Activated CD8-positive, alpha-beta memory T cell treated with anti-CD3 and anti-CD28 coated beads for 24 hours (primary cell): ENCODE results near the gene ZNFX1.

Experiments
- DNase-seq: peaks from one replicate; pipeline ENCODE4 v3.0.0-alpha.2; 2020

Gene ZNFX1

DNA sequence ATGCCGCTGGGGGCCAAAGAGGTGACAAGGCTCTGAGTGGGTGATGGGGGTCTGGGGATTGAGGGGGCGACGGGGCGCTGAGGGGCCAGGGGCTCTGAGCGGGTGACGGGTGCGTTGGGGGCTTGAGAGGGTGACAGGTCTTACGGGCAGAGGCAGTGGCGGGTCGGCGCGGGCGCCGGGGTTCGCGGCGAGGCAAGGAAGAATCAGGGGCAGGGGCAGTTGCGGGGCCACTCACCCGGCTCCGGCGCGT lies 146 bp downstream of the ZNFX1 start:
- no peak for DNase-seq

DNA sequence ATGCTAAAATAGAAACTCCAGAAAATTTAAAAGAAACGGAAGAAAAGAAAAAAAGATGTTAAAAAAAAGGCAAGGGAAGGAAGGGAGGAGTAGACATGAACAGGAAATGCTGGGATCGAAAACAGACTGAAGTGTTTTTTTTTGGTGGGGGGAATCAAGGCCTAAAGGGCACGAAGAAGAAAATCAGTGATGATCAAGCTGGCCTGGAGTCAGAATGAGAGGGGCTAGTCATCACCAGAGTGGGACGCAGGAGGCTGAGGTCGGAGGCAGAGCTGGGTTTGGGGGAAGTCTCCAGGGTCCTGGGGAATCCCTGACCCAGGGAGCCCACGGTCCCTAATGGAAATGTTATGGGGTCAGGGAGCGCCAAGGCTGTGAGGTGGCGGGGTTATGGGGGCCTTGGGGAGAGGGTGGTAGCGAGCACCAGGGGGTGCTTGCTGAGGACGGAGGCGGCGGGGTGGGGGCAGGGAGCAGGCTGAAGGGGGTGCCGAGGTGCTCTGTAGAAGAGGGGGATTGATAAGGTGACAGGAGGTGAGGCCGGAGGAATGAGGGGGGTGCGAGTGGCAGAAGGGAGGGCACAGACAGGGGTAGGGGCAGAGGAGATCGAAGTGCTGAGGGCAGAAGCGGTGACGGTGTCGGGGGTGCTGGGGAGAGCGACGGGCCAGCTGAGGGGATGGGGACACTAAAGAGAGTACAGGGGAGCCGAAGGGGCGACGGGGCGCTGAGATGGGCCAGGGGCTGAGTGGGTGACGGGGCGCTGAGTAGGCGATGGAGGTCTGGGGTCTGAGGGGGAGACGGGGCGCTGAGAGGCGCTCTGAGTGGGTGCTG lies 684 bp downstream of the ZNFX1 start:
- peak; percentile 78 for DNase-seq

DNA sequence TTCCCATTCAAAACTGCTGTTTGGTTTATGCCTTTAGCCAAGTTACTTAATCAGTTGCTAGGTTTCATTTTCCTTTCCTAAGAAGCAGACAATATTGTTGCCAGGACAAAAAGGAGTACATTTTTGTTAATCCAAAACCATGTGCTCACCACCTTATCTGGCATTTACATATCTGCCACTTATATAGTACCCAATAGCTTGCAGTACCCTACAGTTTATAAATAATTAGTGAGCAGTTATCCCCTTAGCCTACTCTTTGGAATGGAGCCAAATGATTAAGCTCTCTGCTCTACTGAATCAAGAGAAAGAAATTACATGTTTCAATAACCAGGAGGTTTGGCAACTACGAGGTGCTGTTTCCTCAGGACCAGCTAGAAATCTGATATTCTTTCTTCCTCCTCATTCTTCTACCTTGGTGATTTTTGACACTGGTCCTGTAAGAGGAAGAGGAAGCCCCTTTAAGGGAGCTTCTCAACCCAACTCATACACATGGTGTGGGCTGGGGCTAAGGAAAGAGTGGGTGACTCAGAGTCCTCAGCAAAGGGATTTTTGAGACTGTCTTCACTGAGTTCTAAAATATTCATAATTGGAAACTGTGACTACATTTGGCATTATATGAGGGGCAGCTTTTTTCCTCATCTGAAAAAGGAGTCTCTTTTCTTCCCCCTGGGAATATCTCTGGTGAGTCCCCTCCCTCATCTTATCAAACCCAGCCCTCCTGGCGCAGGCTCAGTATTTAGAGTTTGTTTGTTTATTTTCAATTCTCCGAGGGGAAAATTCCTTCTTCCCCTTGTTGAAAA lies 1.5 kb downstream of the ZNFX1 start:
- DNase-seq, result no peak

DNA sequence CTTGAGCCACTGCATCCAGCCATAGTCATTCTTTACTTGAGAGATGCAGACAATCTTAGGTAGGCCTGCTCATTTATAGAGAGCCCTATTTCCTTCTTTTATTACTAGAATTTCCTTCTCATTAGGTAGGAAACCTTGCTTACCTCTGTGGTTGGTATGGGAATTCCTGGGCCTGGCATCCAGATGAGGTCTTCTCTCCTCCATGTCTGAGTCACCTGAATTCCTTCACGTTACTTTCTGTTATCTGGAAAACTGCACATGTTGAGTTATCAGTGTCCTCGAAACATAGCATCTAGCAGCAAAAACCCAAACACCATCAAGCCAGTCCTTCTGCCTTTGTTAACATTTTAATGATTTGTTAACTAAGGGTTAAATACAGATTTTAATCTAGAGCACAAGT lies 2.2 kb downstream of the ZNFX1 start:
- no peak for DNase-seq

DNA sequence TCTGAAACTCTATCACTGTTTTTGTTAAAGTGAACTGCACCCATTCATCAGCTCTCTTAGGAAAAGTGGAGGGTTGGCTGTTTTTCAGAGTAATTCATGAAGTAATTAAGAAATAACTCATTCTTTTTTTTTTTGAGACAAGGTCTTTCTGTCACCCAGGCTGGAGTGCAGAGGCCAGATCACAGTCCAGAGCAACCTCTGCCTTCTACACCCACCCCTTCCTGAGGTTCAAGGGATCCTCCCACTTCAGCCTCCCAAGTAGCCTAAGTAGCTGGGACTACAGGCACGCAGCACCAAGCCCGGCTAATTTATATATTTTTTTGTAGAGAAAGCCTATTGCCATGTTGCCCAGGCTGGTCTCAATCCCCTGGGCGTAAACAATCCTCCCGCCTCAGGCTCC lies 2.6 kb downstream of the ZNFX1 start:
- DNase-seq, result no peak

DNA sequence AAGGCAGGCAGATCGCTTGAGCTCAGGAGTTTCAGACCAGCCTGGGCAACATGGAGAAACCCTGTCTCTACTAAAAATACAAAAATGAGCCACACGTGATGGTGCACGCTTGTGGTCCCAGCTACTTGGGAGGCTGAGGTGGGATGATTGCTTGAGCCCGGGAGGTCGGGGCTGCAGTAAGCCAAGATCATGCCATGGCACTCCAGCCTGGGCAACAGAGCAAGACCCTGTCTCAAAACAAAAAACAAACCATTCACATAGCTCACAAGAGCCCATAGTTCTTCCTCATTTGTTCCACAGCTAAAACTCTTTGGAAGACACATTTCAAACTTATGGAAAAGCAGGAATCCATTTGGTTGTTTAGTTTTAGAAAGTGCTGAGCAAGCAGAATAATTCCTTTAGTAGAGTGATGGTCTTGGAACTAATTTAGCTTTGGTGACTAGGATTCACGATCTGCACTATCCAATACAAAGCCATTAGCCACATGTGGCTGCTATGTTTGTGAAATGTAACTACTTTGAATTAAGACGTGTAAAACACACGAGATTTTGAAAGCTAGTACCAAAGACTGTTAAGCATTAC lies 4.1 kb downstream of the ZNFX1 start:
- DNase-seq, result no peak

DNA sequence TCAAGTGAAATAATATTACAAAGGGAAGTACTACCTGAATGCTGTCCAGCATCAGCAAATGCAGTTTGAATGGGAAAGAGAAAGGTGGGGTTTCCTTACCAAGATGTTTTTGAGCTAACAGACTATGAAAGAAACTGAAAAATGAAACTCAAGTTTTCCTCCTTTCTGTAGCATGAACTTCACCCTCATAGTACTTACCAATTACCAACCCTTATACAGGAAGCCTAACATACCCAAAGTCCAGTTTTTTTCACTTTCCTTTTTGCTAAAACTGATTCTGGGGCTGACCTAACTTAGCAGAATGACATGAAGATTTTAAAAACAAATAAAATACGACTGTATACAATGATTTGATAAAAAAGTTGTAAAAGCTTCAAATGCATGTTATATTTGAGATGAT lies 5.2 kb downstream of the ZNFX1 start:
- DNase-seq, result no peak

DNA sequence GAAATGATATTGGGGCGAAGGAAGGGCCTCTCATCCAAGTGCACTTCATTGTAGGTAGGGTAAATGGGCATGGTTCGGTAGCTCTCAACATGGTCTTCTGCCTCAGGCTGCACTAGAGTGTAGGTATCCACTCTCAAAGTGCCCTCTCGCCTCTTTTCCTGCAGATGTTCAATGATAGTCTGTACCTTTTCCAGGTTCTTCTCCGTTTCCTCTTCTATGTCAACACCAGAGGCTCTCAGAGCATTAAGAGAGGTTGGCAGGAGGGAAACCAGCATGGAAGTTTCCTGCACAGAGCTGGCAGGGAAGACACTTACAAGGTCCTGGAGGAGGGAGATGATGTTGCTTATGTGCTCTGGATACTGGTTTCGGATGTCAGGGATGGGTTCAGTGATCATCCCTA lies 7.1 kb downstream of the ZNFX1 start:
- DNase-seq, result no peak

DNA sequence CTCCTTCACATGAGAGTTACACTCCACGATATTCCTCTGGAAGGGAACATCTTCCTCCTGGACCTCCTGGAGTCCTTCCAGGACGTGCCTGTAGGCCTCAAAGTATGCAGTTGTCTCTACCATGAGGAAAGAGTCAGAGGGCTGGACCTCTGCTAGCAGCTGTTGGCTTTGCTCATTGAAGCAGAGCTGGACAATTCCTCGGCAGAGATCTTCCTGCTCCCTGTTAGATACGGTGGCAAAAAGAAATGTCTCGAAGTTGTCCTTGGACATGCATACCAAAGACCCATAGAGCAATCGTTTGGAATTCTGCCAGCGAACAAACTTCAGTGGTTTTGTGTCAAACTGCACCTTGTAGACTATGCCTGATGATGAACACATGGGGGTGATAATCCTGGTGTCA lies 7.7 kb downstream of the ZNFX1 start:
- DNase-seq, result no peak

DNA sequence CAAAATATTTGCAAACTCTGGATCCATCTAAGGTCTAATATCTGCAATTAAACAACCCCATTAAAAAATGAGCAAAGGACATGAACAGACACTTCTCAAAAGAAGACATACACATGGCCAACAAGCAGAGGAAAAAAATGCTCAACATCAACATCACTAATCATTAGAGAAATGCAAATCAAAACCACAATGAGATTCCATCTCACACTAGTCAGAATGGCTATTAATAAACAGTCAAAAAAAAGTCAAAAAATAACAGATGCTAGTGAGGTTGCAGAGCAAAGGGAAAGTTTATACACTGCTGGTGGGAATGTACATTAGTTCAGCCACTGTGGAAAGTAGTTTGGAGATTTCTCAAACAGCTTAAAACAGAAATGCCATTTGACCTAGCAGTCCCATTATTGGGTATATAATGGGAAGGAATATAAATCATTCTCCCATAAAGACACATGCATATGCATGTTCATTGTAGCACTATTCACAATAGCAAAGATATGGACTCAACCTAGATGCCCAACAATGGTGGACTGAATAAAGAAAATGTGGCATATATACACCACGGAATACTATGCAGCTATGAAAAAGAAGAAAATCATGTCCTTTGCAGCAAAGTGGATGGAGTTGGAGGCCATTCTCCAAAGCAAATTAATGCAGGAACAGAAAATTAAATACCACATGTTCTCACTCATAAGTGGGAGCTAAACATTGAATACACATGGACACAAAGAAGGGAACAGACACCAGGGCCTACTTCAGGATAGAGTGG lies 9.1 kb downstream of the ZNFX1 start:
- DNase-seq, result no peak

DNA sequence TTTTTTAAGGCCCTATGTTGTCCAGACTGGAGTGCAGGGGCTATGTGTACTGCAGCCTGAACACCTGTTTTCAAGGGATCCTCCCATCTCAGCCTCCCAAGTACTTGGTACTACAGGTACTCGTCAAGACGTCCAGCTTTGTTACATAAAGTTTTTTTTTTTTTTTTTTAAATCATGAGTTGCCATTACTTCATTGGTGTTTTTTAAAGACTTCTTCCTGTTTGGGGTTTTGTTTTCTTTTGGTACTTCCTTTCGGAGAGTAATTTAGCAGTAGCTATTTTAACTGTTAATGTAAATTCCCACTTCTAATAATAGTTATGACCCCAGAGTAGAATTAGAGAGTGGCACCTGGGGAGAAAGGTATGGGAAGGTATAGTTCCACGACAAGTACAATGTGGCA lies 10.5 kb downstream of the ZNFX1 start:
- DNase-seq, result no peak

DNA sequence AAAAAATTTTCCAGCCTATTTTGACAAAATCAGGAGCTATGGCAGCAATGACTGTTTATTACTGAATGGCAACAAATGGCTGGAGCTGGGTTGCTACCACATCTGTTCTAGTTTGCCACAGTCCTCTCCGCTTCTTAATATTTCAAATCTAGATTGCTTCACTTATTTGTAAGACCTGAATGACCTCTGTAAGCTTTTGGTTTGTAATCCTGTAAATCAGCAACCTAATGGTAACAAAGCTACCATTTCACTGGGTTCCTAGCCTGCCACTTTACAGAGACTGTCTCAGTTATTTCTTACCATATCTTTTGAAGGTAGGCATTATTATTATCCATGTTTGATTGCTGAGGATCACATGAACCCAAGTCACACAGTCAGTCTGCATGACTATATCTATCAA lies 15.4 kb downstream of the ZNFX1 start:
- no peak for DNase-seq

DNA sequence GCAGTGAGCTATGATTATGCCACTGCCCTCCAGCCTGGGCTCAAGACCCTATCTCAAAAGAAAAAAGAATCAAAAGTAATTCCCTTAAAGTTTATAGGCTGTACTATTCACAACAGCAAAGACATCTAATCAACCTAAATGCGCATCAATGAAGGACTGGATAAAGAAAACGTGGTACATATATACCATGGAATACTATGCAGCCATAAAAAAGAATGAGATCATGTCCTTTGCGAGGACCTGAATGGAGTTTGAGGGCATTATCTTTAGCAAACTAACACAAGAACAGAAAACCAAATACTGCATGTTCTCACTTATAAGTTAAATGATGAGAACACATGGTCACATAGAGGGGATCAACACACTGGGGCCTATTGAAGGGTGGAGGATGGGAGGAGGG lies 16.7 kb downstream of the ZNFX1 start:
- DNase-seq, result no peak

DNA sequence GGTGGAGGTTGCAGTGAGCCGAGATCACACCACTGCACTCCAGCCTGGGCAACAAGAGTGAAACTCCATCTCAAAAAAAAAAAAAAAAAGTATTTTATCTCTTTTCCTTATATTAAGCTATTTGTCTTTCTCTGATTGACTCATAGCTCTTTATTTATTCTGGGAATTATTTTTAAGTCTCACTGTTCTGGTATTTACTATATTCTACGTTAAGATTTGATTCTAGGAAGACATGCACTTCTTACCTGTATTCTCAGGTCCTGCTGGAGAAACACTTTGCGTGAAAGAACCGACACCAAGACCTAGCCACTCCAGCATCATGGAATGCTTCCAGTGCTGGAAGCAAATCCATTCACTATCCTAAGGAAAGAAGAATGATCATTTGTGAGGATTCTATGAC lies 17.6 kb downstream of the ZNFX1 start:
- DNase-seq, result no peak

DNA sequence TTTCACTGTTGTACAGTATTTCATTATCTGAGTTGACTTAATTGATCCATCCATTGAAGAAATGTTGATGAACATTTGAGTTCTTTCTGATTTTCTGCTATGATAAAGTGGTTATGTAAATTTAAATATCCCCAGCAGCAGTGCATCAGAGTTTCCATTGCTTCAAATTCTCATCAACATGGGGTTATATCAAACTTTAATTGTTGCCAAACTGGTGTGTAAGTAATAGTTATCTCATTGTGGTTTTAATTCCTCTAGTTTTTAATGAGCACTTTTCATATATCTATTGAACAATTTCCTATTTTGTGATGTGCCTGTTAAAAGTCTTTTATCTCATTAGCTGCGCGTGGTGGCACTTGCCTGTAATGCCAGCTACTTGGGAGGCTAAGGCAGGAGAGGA lies 18.1 kb downstream of the ZNFX1 start:
- no peak for DNase-seq

DNA sequence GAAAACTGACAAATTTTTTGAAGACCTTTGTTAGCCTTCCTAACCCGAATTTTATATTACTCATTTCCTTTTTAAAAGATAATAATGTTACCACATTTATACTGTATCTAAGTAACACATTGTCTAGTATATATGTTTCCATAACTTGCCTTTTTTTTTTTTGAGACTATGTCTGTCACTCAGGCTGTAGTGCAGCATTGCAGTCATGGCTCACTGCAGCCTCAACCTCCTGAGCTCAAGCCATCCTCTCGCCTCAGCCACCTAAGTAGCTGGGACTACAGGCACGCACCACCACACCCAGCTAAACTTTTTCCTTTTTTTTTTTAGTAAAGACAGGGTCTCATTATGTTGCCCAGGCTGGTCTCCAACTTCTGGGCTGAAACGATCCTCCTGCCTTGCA lies 18.6 kb downstream of the ZNFX1 start:
- DNase-seq, result no peak

DNA sequence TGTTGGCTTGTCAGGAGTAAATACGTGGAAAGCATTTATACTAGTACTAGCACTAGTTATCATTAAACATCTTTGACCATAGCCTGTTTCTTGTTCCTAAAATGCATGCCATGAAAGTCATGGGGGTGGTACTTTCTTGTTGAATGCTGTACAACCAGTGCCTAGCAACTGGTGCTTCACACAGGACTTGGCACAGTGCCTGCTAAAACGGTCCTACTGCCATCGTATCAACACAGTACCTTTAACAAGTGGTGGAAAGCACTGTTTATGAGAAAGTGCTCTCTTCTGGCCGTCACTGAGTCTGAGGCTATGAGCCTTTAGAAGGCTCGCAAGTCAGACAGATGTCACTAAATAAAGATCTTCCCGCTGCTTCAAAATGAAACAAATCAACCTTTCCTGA lies 21.6 kb downstream of the ZNFX1 start:
- no peak for DNase-seq

DNA sequence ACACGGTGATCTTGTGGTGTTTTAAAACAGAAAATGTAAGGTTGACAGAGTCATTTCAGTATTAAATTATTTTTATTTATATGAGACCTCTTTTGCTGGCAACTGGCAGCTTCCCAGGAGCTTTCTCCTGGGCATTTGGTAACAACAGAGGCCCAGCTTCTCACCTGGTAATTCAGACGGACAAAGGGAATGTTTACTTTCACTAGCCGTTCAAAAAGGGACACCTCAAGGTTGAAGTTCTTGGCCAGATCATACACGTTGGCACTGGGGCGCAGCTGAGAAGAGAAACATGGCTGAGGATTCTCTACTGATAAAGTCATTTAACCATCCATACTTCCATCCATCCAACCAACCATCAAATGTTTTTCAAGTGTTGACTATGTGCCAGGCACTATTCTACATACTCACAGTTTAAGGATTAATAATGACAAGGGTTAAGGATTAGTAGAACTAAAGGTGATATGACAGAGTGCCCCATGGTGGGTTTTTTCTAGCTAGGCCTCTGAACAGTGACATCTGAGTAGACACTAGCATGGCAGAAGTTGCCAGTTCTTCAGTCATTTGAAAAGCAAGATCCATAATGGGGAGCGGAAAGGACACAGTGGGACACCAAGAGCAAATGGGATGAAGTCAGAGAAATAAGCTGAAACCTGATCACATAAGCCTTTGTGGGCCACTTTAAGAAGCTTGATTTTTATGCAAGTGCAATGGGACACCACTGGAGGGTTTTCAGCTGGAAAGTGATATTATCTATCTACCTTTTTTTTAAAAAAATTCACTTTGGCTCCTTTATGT lies 25.1 kb downstream of the ZNFX1 start:
- no peak for DNase-seq

DNA sequence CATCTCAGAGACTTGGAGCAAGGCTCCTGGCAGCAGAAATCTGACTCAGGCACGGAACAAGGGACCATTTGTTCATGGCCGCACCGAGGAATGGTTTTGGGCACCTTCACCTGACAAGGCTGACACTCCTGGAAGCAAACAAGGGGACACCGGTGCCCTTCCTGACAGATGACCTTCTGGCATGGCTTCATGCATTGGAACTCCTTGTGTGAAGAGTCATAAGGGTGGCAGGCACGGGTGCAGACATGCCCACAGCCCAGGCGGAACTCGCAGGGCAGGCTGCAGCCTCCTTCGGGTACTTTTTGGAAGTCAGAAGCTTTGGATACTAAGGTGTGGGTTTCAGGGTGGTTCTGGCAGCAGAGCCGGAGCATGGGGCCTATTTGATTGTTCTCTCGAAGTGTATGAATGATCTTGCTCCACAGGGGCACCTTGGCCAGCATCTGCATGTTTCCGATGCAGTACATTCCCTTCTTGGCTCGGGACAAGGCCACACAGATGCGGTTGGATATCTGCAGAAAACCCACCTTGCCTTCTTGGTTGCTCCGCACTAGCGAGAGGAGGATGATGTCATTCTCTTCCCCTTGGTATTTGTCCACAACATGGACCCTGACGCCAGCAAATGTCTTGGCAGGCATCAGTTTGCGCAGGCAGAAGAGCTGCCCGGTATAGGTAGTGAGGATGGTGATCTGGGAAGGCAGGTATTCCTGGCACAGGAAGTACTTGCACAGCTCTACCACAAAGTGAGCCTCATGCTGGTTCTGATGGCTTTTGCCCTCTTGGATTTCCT lies 28.8 kb downstream of the ZNFX1 start:
- no peak for DNase-seq

DNA sequence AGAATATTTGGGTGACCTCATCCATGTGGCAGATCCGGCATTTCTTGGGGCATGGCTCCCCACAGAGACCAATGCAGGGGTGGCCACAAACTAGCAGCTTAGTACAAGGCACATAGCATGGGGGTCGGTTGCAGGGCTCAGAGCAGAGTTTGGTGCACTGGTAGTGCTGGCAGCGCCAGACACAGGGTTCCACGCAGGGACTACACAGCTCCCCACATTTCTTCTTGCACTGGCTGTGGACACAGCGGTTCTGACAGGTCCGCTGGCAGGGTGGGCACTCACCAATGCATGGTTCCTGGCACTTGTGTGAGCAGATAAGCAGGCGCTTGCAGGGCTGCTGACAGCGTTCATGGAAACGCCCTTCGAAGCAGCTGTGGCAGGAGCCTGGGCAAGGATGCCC lies 29.6 kb downstream of the ZNFX1 start:
- DNase-seq, result no peak

DNA sequence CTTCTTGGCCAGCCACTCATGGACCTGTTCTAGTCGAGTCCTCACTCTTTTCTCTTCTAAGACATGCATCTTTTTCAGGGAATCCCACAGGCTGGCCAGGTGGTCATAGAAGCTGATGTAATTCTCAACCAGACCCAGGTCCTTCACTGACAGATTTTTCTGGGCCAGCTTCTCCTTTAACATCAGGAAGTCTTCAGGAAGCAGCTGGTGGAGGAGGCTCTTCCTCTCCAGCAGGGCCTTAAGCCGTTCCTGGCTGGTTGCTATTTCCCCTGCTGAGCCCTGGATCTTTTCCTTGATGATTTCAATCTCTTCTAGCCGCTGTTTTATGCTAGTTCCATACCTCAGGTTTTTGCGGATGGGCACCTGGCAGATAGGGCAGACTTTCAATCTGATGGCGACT lies 30.1 kb downstream of the ZNFX1 start:
- no peak for DNase-seq

DNA sequence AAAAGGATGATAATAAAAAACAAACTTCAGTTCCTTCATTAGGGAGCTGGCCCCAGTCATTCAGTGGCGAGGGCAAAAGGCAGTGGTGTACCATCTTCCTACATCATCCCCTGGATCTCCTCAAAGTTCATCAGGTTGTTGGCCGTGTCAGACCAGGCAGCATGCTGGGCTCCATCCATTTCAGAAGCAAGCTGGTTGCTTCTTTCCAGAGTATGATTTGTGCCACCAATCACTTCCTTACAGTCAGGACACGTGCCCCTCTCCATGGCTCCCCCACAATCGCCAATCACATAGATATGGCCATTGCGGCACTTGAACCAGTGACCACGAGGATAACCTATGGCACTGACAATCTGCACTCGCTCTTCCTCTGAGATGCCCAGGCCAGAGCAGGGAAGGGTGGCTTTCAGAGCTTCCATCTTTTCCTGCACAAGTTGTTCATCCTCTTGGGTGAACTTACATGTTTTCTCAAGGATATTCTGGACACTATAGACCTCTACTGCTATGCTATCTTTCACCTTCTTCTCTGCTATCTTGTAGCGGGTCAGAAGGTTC lies 30.6 kb downstream of the ZNFX1 start:
- no peak for DNase-seq
